ENCODE measurements around the gene RBM12.
A peak's percentile ranks its signal among the peaks of the same experiment; 100 is the strongest.

The RBM12 gene

GRCh38 chr20:35669221-35669620, 4.5 kb upstream of the RBM12 start:
- H3K9me3 ChIP-seq (ENCODE audit: control insufficient read depth, low read length), result no peaks in the 10 kb centered on the region
- WGBS, 2 experiments (ENCODE audit: insufficient coverage in 2 of 2), result 94 to 98% methylated on average over 4 to 5 of the region's 5 CpGs
- H3K4me3 ChIP-seq (ENCODE audit: extremely low read depth, insufficient read depth, low read length, poor library complexity, severe bottlenecking), result no peak overlapping the region
- H3K36me3 ChIP-seq (ENCODE audit: control insufficient read depth, insufficient read depth, low read length), result peaks cover 35% of the 10 kb centered on the region
- no peaks in the 10 kb centered on the region for H3K4me1 ChIP-seq (ENCODE audit: control insufficient read depth, insufficient read depth, low read length, poor library complexity, severe bottlenecking)
- H3K27ac ChIP-seq (ENCODE audit: low read depth, low read length, severe bottlenecking), result no peak overlapping the region

GRCh38 chr20:35665949-35666288, 1.2 kb upstream of the RBM12 start:
- H3K4me1 ChIP-seq (ENCODE audit: control insufficient read depth, insufficient read depth, low read length, poor library complexity, severe bottlenecking), result peaks cover 15% of the 10 kb centered on the region
- H3K4me3 ChIP-seq (ENCODE audit: extremely low read depth, insufficient read depth, low read length, poor library complexity, severe bottlenecking), result no peak overlapping the region
- WGBS, 2 experiments (ENCODE audit: insufficient coverage in 2 of 2), result 92 to 97% methylated on average over 10 to 11 of the region's 17 CpGs

GRCh38 chr20:35663516-35664465, 909 bp downstream of the RBM12 start:
- H3K4me1 ChIP-seq (ENCODE audit: control insufficient read depth, insufficient read depth, low read length, poor library complexity, severe bottlenecking), result peaks cover 15% of the 10 kb centered on the region
- 0 to 1% methylated on average over 22 to 27 of the region's 28 CpGs for WGBS, 2 experiments (ENCODE audit: insufficient coverage in 2 of 2)
- H3K27ac ChIP-seq (ENCODE audit: low read depth, low read length, severe bottlenecking), result peak overlapping the region; percentile 97
- H3K4me3 ChIP-seq (ENCODE audit: extremely low read depth, insufficient read depth, low read length, poor library complexity, severe bottlenecking), result peak overlapping the region; percentile 91
- no peaks in the 10 kb centered on the region for H3K9me3 ChIP-seq (ENCODE audit: control insufficient read depth, low read length)
- peaks cover 6% of the 10 kb centered on the region for H3K36me3 ChIP-seq (ENCODE audit: control insufficient read depth, insufficient read depth, low read length)

More at GRCh38 chr20:35665949-35666288, 1.2 kb upstream of the RBM12 start:
- Histone ChIP-seq H3K36me3 (ENCODE audit: control insufficient read depth, insufficient read depth, low read length) (peaks cover 20% of the 10 kb centered on the region), H3K27ac (ENCODE audit: low read depth, low read length, severe bottlenecking) (no peak overlapping the region), H3K9me3 (ENCODE audit: control insufficient read depth, low read length) (no peaks in the 10 kb centered on the region)

GRCh38 chr20:35662551-35662950, 2.1 kb downstream of the RBM12 start:
- Histone ChIP-seq H3K27ac (ENCODE audit: low read depth, low read length, severe bottlenecking) (no peak overlapping the region), H3K4me1 (ENCODE audit: control insufficient read depth, insufficient read depth, low read length, poor library complexity, severe bottlenecking) (peaks cover 15% of the 10 kb centered on the region), H3K36me3 (ENCODE audit: control insufficient read depth, insufficient read depth, low read length) (peaks cover 6% of the 10 kb centered on the region), H3K4me3 (ENCODE audit: extremely low read depth, insufficient read depth, low read length, poor library complexity, severe bottlenecking) (peak overlapping the region; percentile 91), H3K9me3 (ENCODE audit: control insufficient read depth, low read length) (no peaks in the 10 kb centered on the region)
- 14% methylated on average over 2 of the region's 2 CpGs; no CpG with 5 or more reads in 1 of the 2 experiments for WGBS, 2 experiments (ENCODE audit: insufficient coverage in 2 of 2)

GRCh38 chr20:35661908-35662307, 2.8 kb downstream of the RBM12 start:
- 83% methylated on average over 1 of the region's 3 CpGs; no CpG with 5 or more reads in 1 of the 2 experiments for WGBS, 2 experiments (ENCODE audit: insufficient coverage in 2 of 2)
- Histone ChIP-seq H3K4me3 (ENCODE audit: extremely low read depth, insufficient read depth, low read length, poor library complexity, severe bottlenecking) (peak overlapping the region; percentile 19), H3K9me3 (ENCODE audit: control insufficient read depth, low read length) (no peaks in the 10 kb centered on the region), H3K36me3 (ENCODE audit: control insufficient read depth, insufficient read depth, low read length) (peaks cover 12% of the 10 kb centered on the region), H3K4me1 (ENCODE audit: control insufficient read depth, insufficient read depth, low read length, poor library complexity, severe bottlenecking) (peaks cover 15% of the 10 kb centered on the region), H3K27ac (ENCODE audit: low read depth, low read length, severe bottlenecking) (no peak overlapping the region)

- Histone ChIP-seq H3K27ac (ENCODE audit: low read depth, low read length, severe bottlenecking) (no peak overlapping the region), H3K4me3 (ENCODE audit: extremely low read depth, insufficient read depth, low read length, poor library complexity, severe bottlenecking) (peak overlapping the region; percentile 19)
- WGBS, 2 experiments (ENCODE audit: insufficient coverage in 2 of 2), result no CpG with 5 or more reads among the region's 2 CpGs
Observed at GRCh38 chr20:35661053-35661452, 3.6 kb downstream of the RBM12 start.

GRCh38 chr20:35660122-35660937, 4.4 kb downstream of the RBM12 start:
- Histone ChIP-seq H3K9me3 (ENCODE audit: control insufficient read depth, low read length) (no peaks in the 10 kb centered on the region), H3K4me3 (ENCODE audit: extremely low read depth, insufficient read depth, low read length, poor library complexity, severe bottlenecking) (no peak overlapping the region), H3K27ac (ENCODE audit: low read depth, low read length, severe bottlenecking) (no peak overlapping the region), H3K4me1 (ENCODE audit: control insufficient read depth, insufficient read depth, low read length, poor library complexity, severe bottlenecking) (peaks cover 15% of the 10 kb centered on the region), H3K36me3 (ENCODE audit: control insufficient read depth, insufficient read depth, low read length) (peaks cover 22% of the 10 kb centered on the region)
- 86 to 94% methylated on average over 3 to 7 of the region's 10 CpGs for WGBS, 2 experiments (ENCODE audit: insufficient coverage in 2 of 2)

More at GRCh38 chr20:35661053-35661452, 3.6 kb downstream of the RBM12 start:
- Histone ChIP-seq H3K36me3 (ENCODE audit: control insufficient read depth, insufficient read depth, low read length) (peaks cover 19% of the 10 kb centered on the region), H3K4me1 (ENCODE audit: control insufficient read depth, insufficient read depth, low read length, poor library complexity, severe bottlenecking) (peaks cover 15% of the 10 kb centered on the region), H3K9me3 (ENCODE audit: control insufficient read depth, low read length) (no peaks in the 10 kb centered on the region)

GRCh38 chr20:35657271-35657670, 7.4 kb downstream of the RBM12 start:
- H3K4me1 ChIP-seq (ENCODE audit: control insufficient read depth, insufficient read depth, low read length, poor library complexity, severe bottlenecking), result peaks cover 12% of the 10 kb centered on the region
- peaks cover 52% of the 10 kb centered on the region for H3K36me3 ChIP-seq (ENCODE audit: control insufficient read depth, insufficient read depth, low read length)
- H3K27ac ChIP-seq (ENCODE audit: low read depth, low read length, severe bottlenecking), result no peak overlapping the region
- no peaks in the 10 kb centered on the region for H3K9me3 ChIP-seq (ENCODE audit: control insufficient read depth, low read length)
- WGBS, 2 experiments (ENCODE audit: insufficient coverage in 2 of 2), result no CpG with 5 or more reads among the region's 1 CpG
- no peak overlapping the region for H3K4me3 ChIP-seq (ENCODE audit: extremely low read depth, insufficient read depth, low read length, poor library complexity, severe bottlenecking)

GRCh38 chr20:35654415-35654814, 10.3 kb downstream of the RBM12 start:
- Histone ChIP-seq H3K4me1 (ENCODE audit: control insufficient read depth, insufficient read depth, low read length, poor library complexity, severe bottlenecking) (no peaks in the 10 kb centered on the region), H3K9me3 (ENCODE audit: control insufficient read depth, low read length) (no peaks in the 10 kb centered on the region), H3K27ac (ENCODE audit: low read depth, low read length, severe bottlenecking) (no peak overlapping the region), H3K4me3 (ENCODE audit: extremely low read depth, insufficient read depth, low read length, poor library complexity, severe bottlenecking) (no peak overlapping the region), H3K36me3 (ENCODE audit: control insufficient read depth, insufficient read depth, low read length) (peaks cover 65% of the 10 kb centered on the region)
- 98% methylated on average over 9 of the region's 9 CpGs for WGBS, 2 experiments (ENCODE audit: insufficient coverage in 2 of 2)

- Histone ChIP-seq H3K4me3 (ENCODE audit: extremely low read depth, insufficient read depth, low read length, poor library complexity, severe bottlenecking) (no peak overlapping the region), H3K27ac (ENCODE audit: low read depth, low read length, severe bottlenecking) (no peak overlapping the region), H3K4me1 (ENCODE audit: control insufficient read depth, insufficient read depth, low read length, poor library complexity, severe bottlenecking) (no peaks in the 10 kb centered on the region), H3K36me3 (ENCODE audit: control insufficient read depth, insufficient read depth, low read length) (peaks cover 69% of the 10 kb centered on the region), H3K9me3 (ENCODE audit: control insufficient read depth, low read length) (no peaks in the 10 kb centered on the region)
- WGBS, 2 experiments (ENCODE audit: insufficient coverage in 2 of 2), result 96 to 98% methylated on average over 3 to 4 of the region's 4 CpGs
Observed at GRCh38 chr20:35653893-35654292, 10.8 kb downstream of the RBM12 start.

Measured in mesodermal cell (in vitro differentiated cells).